ENCODE data around the gene GALNT9.

- no peak for TF ChIP-seq CTCF (IDR thresholded peaks at IDR 0.05)
- no peak for TF ChIP-seq EP300 (IDR thresholded peaks at IDR 0.05)
Measured at GRCh38 chr12:132337557-132337956, 8.2 kb upstream of the GALNT9 start.

Data from ovary (tissue), 3 donors.